BE2C (cell line): ENCODE results near the gene ARHGEF1.

ENCODE experiments used
- DNase-seq: peaks from one replicate; pipeline ENCODE4 v3.0.0-alpha.2; 2020
- H3K27me3 ChIP-seq: fragments of 250-450 bp; sonication (Bioruptor Pico); 2 replicates; pipeline ENCODE4 v1.5.1; 2020; ENCODE audit warnings: mild to moderate bottlenecking
- H3K36me3 ChIP-seq: fragments of 250-450 bp; sonication (Bioruptor Pico); 2 replicates; pipeline ENCODE4 v1.5.1; 2020; ENCODE audit warnings: mild to moderate bottlenecking
- H3K4me1 ChIP-seq: fragments of 250-450 bp; sonication (Bioruptor Pico); 2 replicates; pipeline ENCODE4 v1.5.1; 2020
- H3K4me3 ChIP-seq: 2 replicates; pipeline ENCODE4 v1.5.1; 2011; ENCODE audit warnings: low read depth, low read length
- H3K9me3 ChIP-seq: fragments of 250-450 bp; sonication (Bioruptor Pico); 2 replicates; pipeline ENCODE4 v1.5.1; 2020
- CTCF ChIP-seq: IDR thresholded peaks from 2 replicates; pipeline ENCODE4 v1.5.1; 2012; ENCODE audit warnings: mild to moderate bottlenecking, low read depth, low read length

The ARHGEF1 gene

GRCh38 chr19:41932259-41932719 lies 49.3 kb downstream of the ARHGEF1 start:
- DNase-seq, result no peak
- Histone ChIP-seq H3K27me3 (peaks cover 88% of the 10 kb centered on the region), H3K36me3 (no peaks in the 10 kb centered on the region), H3K9me3 (no peaks in the 10 kb centered on the region), H3K4me3 (no peak overlapping the region), H3K4me1 (no peaks in the 10 kb centered on the region)
- no peak for TF ChIP-seq CTCF

GRCh38 chr19:41932720-41933332 lies 49.8 kb downstream of the ARHGEF1 start:
- Histone ChIP-seq H3K36me3 (no peaks in the 10 kb centered on the region), H3K27me3 (peaks cover 89% of the 10 kb centered on the region), H3K9me3 (no peaks in the 10 kb centered on the region), H3K4me1 (no peaks in the 10 kb centered on the region), H3K4me3 (no peak overlapping the region)
- no peak for TF ChIP-seq CTCF
- no peak for DNase-seq

DNA sequence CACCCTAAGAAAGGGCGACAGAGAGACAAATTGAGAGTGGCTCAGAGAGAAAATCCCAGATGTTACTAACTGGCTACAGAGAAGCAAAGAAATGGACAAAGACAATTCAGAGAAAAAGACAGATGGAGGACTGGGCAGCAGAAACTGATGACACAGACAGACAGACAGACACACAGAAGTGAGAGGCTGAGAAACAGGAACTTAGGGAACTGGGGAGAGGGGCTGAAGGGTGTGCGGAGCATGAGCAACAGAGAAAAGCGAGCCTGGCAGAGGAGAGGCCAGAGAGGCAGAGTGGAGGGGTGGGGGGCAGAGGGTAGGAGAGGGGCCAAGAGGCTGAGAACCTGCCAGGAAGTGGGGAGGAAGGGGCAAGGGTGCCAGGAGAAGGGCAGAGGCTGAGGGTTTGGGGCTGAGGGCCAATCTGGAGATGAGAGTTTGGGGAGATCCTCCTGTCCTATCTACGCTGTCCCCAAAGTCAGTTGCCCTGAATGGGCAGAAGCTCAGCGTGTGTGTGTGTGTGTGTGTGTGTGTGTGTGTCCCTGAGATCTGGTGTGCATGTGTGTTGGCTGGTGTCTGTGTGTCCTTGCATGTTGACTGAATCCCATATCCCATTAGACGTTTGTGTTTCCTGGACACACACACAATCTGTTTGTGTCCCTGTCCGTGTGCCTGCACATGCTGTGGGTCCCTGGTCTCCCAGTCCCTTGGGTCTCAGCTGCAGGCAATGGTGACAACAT lies 50.9 kb downstream of the ARHGEF1 start:
- DNase-seq, result no peak
- no peak for TF ChIP-seq CTCF
- Histone ChIP-seq H3K4me3 (no peak overlapping the region), H3K9me3 (no peaks in the 10 kb centered on the region), H3K36me3 (no peaks in the 10 kb centered on the region), H3K27me3 (peaks cover 83% of the 10 kb centered on the region), H3K4me1 (no peaks in the 10 kb centered on the region)

DNA sequence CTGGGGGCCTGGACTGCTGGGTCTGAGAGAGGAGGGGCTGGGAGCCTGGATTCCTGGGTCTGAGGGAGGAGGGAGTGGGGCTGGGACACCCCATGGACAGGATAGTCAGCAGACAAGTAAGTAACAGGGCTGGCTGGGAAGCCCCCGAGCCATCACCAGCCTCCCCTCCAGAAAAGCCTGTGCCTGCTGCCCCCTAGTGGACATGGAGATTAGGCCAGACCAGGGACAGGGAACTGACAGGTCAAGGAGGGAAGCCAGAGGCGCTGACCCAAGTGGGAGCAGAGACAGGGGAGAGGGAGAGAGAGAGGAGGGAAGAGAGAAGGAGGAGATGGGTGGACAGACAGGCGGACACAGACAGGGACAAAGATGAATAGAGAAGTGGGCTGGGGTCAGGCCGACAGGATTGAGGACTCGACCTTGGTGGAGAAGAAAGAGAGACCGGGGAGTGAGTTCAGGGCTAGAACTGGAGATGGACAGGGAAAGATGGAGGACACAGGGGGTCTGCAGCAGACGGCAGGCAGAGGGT lies 51.9 kb downstream of the ARHGEF1 start:
- H3K4me3 ChIP-seq, result no peak overlapping the region
- peak; percentile 92 for TF ChIP-seq CTCF
- H3K9me3 ChIP-seq, result no peaks in the 10 kb centered on the region
- no peaks in the 10 kb centered on the region for H3K36me3 ChIP-seq
- peak; percentile 85 for DNase-seq
- peaks cover 76% of the 10 kb centered on the region for H3K27me3 ChIP-seq
- no peaks in the 10 kb centered on the region for H3K4me1 ChIP-seq

DNA sequence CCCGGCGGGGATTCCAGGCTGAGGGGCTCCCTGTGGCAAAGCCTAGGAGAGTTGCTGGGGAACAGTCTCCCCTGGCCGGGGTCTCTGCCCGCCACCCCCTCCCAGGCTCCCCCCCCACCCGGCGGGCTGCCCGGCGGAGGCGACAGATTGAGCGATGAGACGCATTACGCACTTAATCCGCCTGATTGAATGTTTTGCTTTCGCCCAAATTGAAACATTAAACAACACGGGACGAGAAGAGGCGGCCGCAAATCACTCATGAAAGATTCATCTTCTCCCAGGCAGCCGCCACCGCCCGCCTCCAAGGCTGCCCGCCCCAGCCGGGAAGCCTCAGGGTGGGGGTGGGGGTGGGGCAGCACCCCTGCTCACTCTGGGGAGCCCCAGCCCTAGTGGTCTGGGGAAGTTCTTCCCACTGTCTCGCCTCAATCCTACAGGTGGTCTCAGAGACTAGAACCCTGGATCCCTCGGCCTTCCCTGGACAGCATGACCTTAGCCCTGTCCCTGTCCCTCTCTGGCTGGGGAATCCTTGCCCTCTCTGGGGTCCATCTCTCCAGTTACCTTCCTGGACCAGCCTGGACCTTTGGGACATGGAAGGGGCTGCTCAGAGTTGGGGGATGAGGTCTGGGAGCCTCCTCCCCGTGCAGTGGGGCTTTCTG lies 52.9 kb downstream of the ARHGEF1 start:
- DNase-seq, result no peak
- Histone ChIP-seq H3K4me3 (no peak overlapping the region), H3K27me3 (peaks cover 73% of the 10 kb centered on the region), H3K9me3 (no peaks in the 10 kb centered on the region), H3K36me3 (no peaks in the 10 kb centered on the region), H3K4me1 (no peaks in the 10 kb centered on the region)
- no peak for TF ChIP-seq CTCF
